ENCODE data around the gene CPNE2.

DNA sequence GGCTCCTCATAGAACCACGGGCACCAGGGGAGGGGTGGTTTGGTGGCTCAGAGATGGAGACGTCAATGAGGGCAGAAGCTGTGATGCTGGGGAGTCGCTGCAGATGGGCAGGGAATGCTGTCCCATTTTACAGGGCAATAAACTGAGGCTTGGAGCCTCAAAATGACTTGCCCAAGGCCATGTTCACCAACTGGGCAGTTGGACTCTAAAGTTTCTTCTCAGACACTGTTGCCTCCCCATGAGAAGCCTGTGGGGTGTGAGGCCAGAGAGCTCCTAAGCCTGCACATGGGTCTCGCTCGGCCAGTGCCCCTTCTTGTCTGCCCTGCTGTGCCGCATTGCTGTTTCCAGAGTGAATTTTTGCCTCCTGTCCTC, 38.6 kb downstream of the CPNE2 start:
- TF ChIP-seq, protein P1, sequence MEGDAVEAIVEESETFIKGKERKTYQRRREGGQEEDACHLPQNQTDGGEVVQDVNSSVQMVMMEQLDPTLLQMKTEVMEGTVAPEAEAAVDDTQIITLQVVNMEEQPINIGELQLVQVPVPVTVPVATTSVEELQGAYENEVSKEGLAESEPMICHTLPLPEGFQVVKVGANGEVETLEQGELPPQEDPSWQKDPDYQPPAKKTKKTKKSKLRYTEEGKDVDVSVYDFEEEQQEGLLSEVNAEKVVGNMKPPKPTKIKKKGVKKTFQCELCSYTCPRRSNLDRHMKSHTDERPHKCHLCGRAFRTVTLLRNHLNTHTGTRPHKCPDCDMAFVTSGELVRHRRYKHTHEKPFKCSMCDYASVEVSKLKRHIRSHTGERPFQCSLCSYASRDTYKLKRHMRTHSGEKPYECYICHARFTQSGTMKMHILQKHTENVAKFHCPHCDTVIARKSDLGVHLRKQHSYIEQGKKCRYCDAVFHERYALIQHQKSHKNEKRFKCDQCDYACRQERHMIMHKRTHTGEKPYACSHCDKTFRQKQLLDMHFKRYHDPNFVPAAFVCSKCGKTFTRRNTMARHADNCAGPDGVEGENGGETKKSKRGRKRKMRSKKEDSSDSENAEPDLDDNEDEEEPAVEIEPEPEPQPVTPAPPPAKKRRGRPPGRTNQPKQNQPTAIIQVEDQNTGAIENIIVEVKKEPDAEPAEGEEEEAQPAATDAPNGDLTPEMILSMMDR (IDR thresholded peaks at IDR 0.05; ENCODE audit: borderline replicate concordance, extremely low read depth, low read length, poor library complexity, severe bottlenecking): no peak
- no peak for TF ChIP-seq EZH2 (IDR thresholded peaks at IDR 0.05; ENCODE audit: borderline replicate concordance, low read depth, low read length, severe bottlenecking)

Data from DND-41 (cell line).